Measurements from ENCODE around the gene FARS2. TPM values are rescaled to one million over a fixed set of nuclear protein-coding genes. Genes with fewer than 3 reads are reported as not detected.

The FARS2 gene
- total and polyA plus RNA-seq, 2 donors (not counting 1 experiment from before 2014, with no cell fraction given), result 33.0 to 35.5 TPM

DNA sequence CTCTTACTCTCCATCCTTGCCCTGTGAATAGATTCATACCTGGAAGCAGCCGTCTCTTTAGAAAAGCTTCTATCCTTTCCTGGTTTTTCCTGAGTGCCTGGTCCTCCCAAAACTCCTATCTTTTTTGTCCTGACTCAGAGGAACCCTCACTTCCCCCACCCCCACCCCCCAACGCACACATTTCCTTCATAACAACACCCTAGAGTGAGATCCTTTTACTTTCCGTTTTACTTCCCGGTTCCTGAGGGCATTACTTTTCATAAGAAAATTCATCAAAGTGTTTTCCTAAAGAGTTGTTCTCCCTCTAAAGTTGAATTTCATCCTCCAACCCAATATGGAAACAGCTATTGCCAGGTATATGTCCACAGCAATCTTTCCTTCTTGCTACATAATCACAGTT, 418.4 kb downstream of the FARS2 start:
- Mint-ChIP-seq H3K27ac (peak overlapping the region; percentile 86), H3K4me3 (peak overlapping the region; percentile 77), H3K27me3 (no peaks in the 10 kb centered on the region), H3K4me1 (peaks cover 36% of the 10 kb centered on the region), H3K9me3 (ENCODE audit: insufficient read depth) (peaks cover 3% of the 10 kb centered on the region)
- peaks cover 30 to 31% of the 10 kb centered on the region in 2 donors for H3K4me1 ChIP-seq (ENCODE audit: control insufficient read depth in 2 of 2, insufficient read depth in 2 of 2, low read length in 2 of 2)
- peak overlapping the region in 3 of 5 experiments; percentile 28 to 65 (median 29) for H3K4me3 ChIP-seq (ENCODE audit: control extremely low read depth in 1 of 5, extremely low read depth in 1 of 5, insufficient read depth in 1 of 5, low read depth in 2 of 5, low read length in 4 of 5)
- ATAC-seq (ENCODE audit: low read depth), result peak; percentile 40
- TF ChIP-seq, protein P1, sequence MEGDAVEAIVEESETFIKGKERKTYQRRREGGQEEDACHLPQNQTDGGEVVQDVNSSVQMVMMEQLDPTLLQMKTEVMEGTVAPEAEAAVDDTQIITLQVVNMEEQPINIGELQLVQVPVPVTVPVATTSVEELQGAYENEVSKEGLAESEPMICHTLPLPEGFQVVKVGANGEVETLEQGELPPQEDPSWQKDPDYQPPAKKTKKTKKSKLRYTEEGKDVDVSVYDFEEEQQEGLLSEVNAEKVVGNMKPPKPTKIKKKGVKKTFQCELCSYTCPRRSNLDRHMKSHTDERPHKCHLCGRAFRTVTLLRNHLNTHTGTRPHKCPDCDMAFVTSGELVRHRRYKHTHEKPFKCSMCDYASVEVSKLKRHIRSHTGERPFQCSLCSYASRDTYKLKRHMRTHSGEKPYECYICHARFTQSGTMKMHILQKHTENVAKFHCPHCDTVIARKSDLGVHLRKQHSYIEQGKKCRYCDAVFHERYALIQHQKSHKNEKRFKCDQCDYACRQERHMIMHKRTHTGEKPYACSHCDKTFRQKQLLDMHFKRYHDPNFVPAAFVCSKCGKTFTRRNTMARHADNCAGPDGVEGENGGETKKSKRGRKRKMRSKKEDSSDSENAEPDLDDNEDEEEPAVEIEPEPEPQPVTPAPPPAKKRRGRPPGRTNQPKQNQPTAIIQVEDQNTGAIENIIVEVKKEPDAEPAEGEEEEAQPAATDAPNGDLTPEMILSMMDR (IDR thresholded peaks at IDR 0.05), result no peak
- no peak for TF ChIP-seq EZH2 (IDR thresholded peaks at IDR 0.05; ENCODE audit: borderline replicate concordance, insufficient read depth, low read depth, low read length, poor library complexity, severe bottlenecking)
- H3K9ac ChIP-seq (ENCODE audit: low read length), result peak overlapping the region; percentile 54
- DNase-seq, result peak; percentile 56
- H3K36me3 ChIP-seq (replicated peaks in 1 of 2; ENCODE audit: control extremely low read depth in 1 of 2, control insufficient read depth in 1 of 2, extremely low read depth in 1 of 2, insufficient read depth in 2 of 2, low read length in 1 of 2), result no peaks in the 10 kb centered on the region
- ChIA-PET POLR2A (interaction anchor here (0.6 to 1.1 kb wide), 2 partner anchors 8 to 676 kb away, joined by 3 to 14 read pairs; no protein-coding TSS in a partner anchor), CTCF (interaction anchor here (1.0 to 1.7 kb wide), 3 partner anchors 12 to 33 kb away, joined by 3 to 6 read pairs (median 3); no protein-coding TSS in a partner anchor)
- H3K27me3 ChIP-seq (replicated peaks in 1 of 4; ENCODE audit: control extremely low read depth in 1 of 4, control insufficient read depth in 3 of 4, insufficient read depth in 4 of 4, low read length in 3 of 4), result no peaks in the 10 kb centered on the region
- intact Hi-C loops (cut with micrococcal nuclease), result loop anchor here (2.0 to 5.0 kb wide), 3 partner anchors 15 to 43 kb away; no protein-coding TSS in a partner anchor
- H3K79me2 ChIP-seq (ENCODE audit: control insufficient read depth, insufficient read depth, low read length), result no peaks in the 10 kb centered on the region
- H3K27ac ChIP-seq (ENCODE audit: low read length in 2 of 2), result peak overlapping the region; percentile 39 to 56
- peak overlapping the region; percentile 69 for H2AFZ ChIP-seq (ENCODE audit: insufficient read depth, low read depth, low read length, poor library complexity, severe bottlenecking)
- H3K4me2 ChIP-seq (replicated peaks; ENCODE audit: low read depth, low read length, poor library complexity, severe bottlenecking), result peak overlapping the region; percentile 73
- peaks cover 0 to 8% (median 0%) of the 10 kb centered on the region in 3 donors for H3K9me3 ChIP-seq (ENCODE audit: control extremely low read depth in 1 of 3, control insufficient read depth in 2 of 3, insufficient read depth in 1 of 3, low read length in 2 of 3)
- H4K20me1 ChIP-seq (ENCODE audit: control insufficient read depth, insufficient read depth, low read length, poor library complexity, severe bottlenecking), result no peaks in the 10 kb centered on the region
- 39% methylated on average over 3 of the region's 4 CpGs for WGBS (ENCODE audit: insufficient coverage)

GRCh38 chr6:5680095-5680494, 418.8 kb downstream of the FARS2 start:
- peak overlapping the region; percentile 77 for H3K4me3 Mint-ChIP-seq
- H3K9ac ChIP-seq (ENCODE audit: low read length), result peak overlapping the region; percentile 54
- ChIA-PET POLR2A (interaction anchor here (0.6 to 1.1 kb wide), 2 partner anchors 9 to 677 kb away, joined by 3 to 14 read pairs; no protein-coding TSS in a partner anchor), CTCF (interaction anchor here (1.0 to 1.7 kb wide), 3 partner anchors 12 to 32 kb away, joined by 3 to 6 read pairs (median 3); no protein-coding TSS in a partner anchor)
- no peaks in the 10 kb centered on the region for H3K27me3 Mint-ChIP-seq
- no peaks in the 10 kb centered on the region for H3K36me3 ChIP-seq (replicated peaks in 1 of 2; ENCODE audit: control extremely low read depth in 1 of 2, control insufficient read depth in 1 of 2, extremely low read depth in 1 of 2, insufficient read depth in 2 of 2, low read length in 1 of 2)
- H3K9me3 ChIP-seq (ENCODE audit: control extremely low read depth in 1 of 3, control insufficient read depth in 2 of 3, insufficient read depth in 1 of 3, low read length in 2 of 3), result peaks cover 0 to 8% (median 0%) of the 10 kb centered on the region in 3 donors
- peak overlapping the region; percentile 73 for H3K4me2 ChIP-seq (replicated peaks; ENCODE audit: low read depth, low read length, poor library complexity, severe bottlenecking)
- no peaks in the 10 kb centered on the region for H3K27me3 ChIP-seq (replicated peaks in 1 of 4; ENCODE audit: control extremely low read depth in 1 of 4, control insufficient read depth in 3 of 4, insufficient read depth in 4 of 4, low read length in 3 of 4)
- WGBS (ENCODE audit: insufficient coverage), result 22% methylated on average over 3 of the region's 5 CpGs
- H3K79me2 ChIP-seq (ENCODE audit: control insufficient read depth, insufficient read depth, low read length), result no peaks in the 10 kb centered on the region
- H3K4me1 ChIP-seq (ENCODE audit: control insufficient read depth in 2 of 2, insufficient read depth in 2 of 2, low read length in 2 of 2), result peaks cover 30 to 31% of the 10 kb centered on the region in 2 donors
- peaks cover 3% of the 10 kb centered on the region for H3K9me3 Mint-ChIP-seq (ENCODE audit: insufficient read depth)
- DNase-seq (peak; percentile 46), ATAC-seq (ENCODE audit: low read depth) (peak; percentile 23)
- TF ChIP-seq EZH2 (IDR thresholded peaks at IDR 0.05; ENCODE audit: borderline replicate concordance, insufficient read depth, low read depth, low read length, poor library complexity, severe bottlenecking), result no peak
- TF ChIP-seq, protein P1 (IDR thresholded peaks at IDR 0.05), result no peak
- peak overlapping the region; percentile 39 to 56 for H3K27ac ChIP-seq (ENCODE audit: low read length in 2 of 2)
- peak overlapping the region; percentile 69 for H2AFZ ChIP-seq (ENCODE audit: insufficient read depth, low read depth, low read length, poor library complexity, severe bottlenecking)
- H3K4me1 Mint-ChIP-seq, result peaks cover 36% of the 10 kb centered on the region
- H3K27ac Mint-ChIP-seq, result peak overlapping the region; percentile 86
- H3K4me3 ChIP-seq (ENCODE audit: control extremely low read depth in 1 of 5, extremely low read depth in 1 of 5, insufficient read depth in 1 of 5, low read depth in 2 of 5, low read length in 4 of 5), result peak overlapping the region in 3 of 5 experiments; percentile 28 to 65 (median 29)
- no peaks in the 10 kb centered on the region for H4K20me1 ChIP-seq (ENCODE audit: control insufficient read depth, insufficient read depth, low read length, poor library complexity, severe bottlenecking)
- intact Hi-C loops (cut with micrococcal nuclease), result loop anchor here (2.0 to 5.0 kb wide), 3 partner anchors 15 to 42 kb away; no protein-coding TSS in a partner anchor
